Left ventricle myocardium inferior (tissue), 1 donor: ENCODE data around the gene REEP3. TPM values are rescaled to one million over a fixed set of nuclear protein-coding genes. Genes with fewer than 3 reads are reported as not detected.
A peak's percentile ranks its signal among the peaks of the same experiment; 100 is the strongest.
"Not testable (repeated sequence)": the region's sequence is repeated elsewhere in the genome, so short reads cannot be mapped to it uniquely, and the experiment has no call there.

Experiments
- DNase-seq: peaks from one replicate; pipeline ENCODE4 v3.0.0-alpha.2; 2020
- H3K27ac ChIP-seq: fragments of 200-600 bp; replicated peaks from 2 replicates; pipeline ENCODE4 v1.8.0; 2021
- H3K27me3 ChIP-seq: fragments of 200-600 bp; 2 replicates; pipeline ENCODE4 v1.8.0; 2021; ENCODE audit warnings: low read depth
- H3K36me3 ChIP-seq: fragments of 200-600 bp; 2 replicates; pipeline ENCODE4 v1.8.0; 2021
- H3K4me1 ChIP-seq: fragments of 200-600 bp; 2 replicates; pipeline ENCODE4 v1.8.0; 2021
- H3K4me3 ChIP-seq: fragments of 200-600 bp; 2 replicates; pipeline ENCODE4 v1.8.0; 2021; ENCODE audit warnings: mild to moderate bottlenecking, moderate library complexity
- H3K9me3 ChIP-seq: fragments of 200-600 bp; replicated peaks from 2 replicates; pipeline ENCODE4 v1.8.0; 2021
- CTCF ChIP-seq: fragments of 200-600 bp; IDR thresholded peaks from 2 replicates; pipeline ENCODE4 v1.8.0; 2021; ENCODE audit warnings: antibody characterized with exemption, mild to moderate bottlenecking, borderline replicate concordance
- intact Hi-C: fragments of 100-400 bp; cut with micrococcal nuclease; formaldehyde crosslinking; loops from one replicate; pipeline ENCODE4 v1.11.0; 2022
- total RNA-seq: library from RNA; stranded (reverse); fragmentation: NEBNext Ultra II Directional; extraction: Animal tissue kit (Norgen Biotek cat#: 25700); gene quantifications from one replicate; pipeline ENCODE4 v1.2.1, GENCODE V29; 2021
- donor health status: DM: no; HTN: yes; CAD: no; lungs with severe emphysema.

REEP3 gene
- total RNA-seq, 1 donor from 2014 or later: 18.2 TPM

- Histone ChIP-seq H3K27me3 (no peaks in the 10 kb centered on the region), H3K36me3 (no peaks in the 10 kb centered on the region), H3K4me3 (no peak overlapping the region), H3K4me1 (peaks cover 59% of the 10 kb centered on the region), H3K9me3 (no peaks in the 10 kb centered on the region), H3K27ac (peak overlapping the region; percentile 7)
- TF ChIP-seq CTCF: no peak
- intact Hi-C loops: no loop called here
- DNase-seq: no peak
Measured at GRCh38 chr10:63481815-63482421, 39.3 kb upstream of the REEP3 start.

GRCh38 chr10:63483983-63484382, 37.2 kb upstream of the REEP3 start:
- intact Hi-C loops: no loop called here
- peaks cover 80% of the 10 kb centered on the region for H3K4me1 ChIP-seq

DNA sequence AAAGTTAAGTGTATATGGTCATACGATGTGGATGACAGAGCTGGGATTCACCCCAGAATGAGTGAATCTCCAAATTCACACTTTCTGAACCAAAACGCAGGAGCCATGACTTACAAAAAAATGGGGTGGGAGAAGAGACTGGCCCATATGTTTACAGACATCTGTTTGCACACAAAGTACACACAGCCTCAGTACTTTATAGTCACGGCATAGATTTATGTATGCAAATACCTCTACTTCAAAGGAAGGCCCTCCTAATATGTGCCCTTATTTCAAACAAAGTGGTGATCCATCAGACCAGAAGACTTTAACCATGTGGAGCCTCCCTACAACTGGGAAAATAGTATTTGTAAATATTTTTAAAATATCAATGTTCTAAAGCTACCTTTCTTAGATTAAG, 33.2 kb upstream of the REEP3 start:
- H3K4me3 ChIP-seq: no peak overlapping the region
- H3K4me1 ChIP-seq: peaks cover 77% of the 10 kb centered on the region
- no peak overlapping the region for H3K27ac ChIP-seq
- intact Hi-C loops: no loop called here
- no peak for TF ChIP-seq CTCF
- no peaks in the 10 kb centered on the region for H3K36me3 ChIP-seq
- no peaks in the 10 kb centered on the region for H3K9me3 ChIP-seq
- H3K27me3 ChIP-seq: no peaks in the 10 kb centered on the region
- no peak for DNase-seq

More at GRCh38 chr10:63483983-63484382, 37.2 kb upstream of the REEP3 start:
- no peak for TF ChIP-seq CTCF
- no peaks in the 10 kb centered on the region for H3K27me3 ChIP-seq
- no peak for DNase-seq
- H3K36me3 ChIP-seq: no peaks in the 10 kb centered on the region
- no peaks in the 10 kb centered on the region for H3K9me3 ChIP-seq
- no peak overlapping the region for H3K4me3 ChIP-seq
- H3K27ac ChIP-seq: no peak overlapping the region

DNA sequence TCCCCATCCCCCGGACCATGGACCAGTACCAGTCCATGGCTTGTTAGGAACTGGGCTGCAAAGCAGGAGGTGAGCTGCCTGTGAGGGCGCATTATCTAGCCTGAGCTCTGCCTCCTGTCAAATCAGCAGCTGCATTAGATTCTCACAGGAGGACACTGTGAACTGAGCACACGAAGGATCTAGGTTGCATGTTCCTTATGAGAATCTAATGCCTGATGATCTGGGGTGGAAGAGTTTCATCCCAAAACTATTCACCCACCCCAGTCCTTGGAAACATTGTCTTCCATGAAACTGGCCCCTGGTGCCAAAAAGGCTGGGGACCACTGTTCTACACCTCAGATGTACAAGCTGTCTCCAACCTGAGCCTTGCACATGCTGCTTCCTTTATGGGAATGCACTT, 31.4 kb upstream of the REEP3 start:
- H3K4me1 ChIP-seq: peaks cover 66% of the 10 kb centered on the region
- no peak for TF ChIP-seq CTCF
- no peak for DNase-seq
- no peaks in the 10 kb centered on the region for H3K9me3 ChIP-seq
- H3K27ac ChIP-seq: no peak overlapping the region
- no peak overlapping the region for H3K4me3 ChIP-seq
- intact Hi-C loops: no loop called here
- H3K27me3 ChIP-seq: no peaks in the 10 kb centered on the region
- H3K36me3 ChIP-seq: no peaks in the 10 kb centered on the region

DNA sequence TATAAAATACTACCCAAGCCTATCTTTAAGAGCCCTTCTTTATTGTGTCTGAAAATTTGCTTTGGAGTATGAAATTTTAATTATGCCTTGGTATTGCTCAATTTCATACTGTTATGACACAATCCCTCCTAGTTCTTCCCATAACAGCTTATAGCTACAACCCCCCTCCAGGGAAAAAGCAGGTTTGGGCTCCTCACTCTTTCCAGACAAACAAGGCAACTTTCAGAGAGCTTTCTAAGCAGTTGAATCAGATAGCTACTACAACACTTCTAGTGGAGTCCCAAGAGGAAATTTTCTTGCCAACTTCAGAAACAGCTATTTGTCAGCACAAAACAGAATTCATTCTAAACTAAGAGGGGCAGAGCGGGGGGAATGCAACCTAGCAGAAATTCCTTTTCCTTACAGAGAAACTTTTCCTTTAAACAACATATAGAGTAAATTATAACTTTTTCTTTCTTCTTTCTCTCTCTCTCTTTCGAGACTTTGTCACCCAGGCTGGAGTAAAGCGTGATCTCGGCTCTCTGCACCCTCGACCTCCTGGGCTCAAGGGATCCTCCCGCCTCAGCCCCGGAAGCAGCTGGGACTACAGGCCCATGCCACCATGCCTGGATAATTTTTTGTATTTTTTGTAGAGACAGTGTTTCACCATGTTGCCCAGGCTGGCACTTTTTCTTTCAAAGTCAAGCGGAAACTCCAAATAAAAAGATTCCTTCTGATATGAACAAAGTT, 29.4 kb upstream of the REEP3 start:
- H3K4me1 ChIP-seq: peaks cover 47% of the 10 kb centered on the region
- H3K36me3 ChIP-seq: no peaks in the 10 kb centered on the region
- H3K9me3 ChIP-seq: no peaks in the 10 kb centered on the region
- H3K4me3 ChIP-seq: peak overlapping the region; percentile 29
- intact Hi-C loops: no loop called here
- peak overlapping the region; percentile 72 for H3K27ac ChIP-seq
- DNase-seq: no peak
- H3K27me3 ChIP-seq: no peaks in the 10 kb centered on the region
- no peak for TF ChIP-seq CTCF

DNA sequence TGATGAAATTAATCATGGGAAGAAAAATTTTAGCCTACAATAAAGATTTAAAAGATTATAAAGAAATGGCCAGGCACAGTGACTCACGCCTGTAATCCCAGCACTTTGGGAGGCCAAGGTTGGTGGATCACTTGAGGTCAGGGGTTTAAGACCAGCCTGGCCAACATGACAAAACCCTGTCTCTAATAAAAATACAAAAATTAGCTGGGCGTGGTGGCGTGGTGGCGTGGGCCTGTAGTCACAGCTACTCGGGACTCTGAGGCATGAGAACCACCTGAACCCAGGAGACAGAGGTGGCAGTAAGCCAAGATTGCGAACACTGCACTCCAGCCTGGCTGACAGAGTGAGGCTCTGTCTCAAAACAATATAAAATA, 28.9 kb upstream of the REEP3 start:
- H3K9me3 ChIP-seq, H3K27me3 ChIP-seq, intact Hi-C loops, DNase-seq, H3K36me3 ChIP-seq: not testable (repeated sequence)
- H3K27ac ChIP-seq: peak overlapping the region; percentile 72
- peak overlapping the region; percentile 29 for H3K4me3 ChIP-seq
- peaks cover 42% of the 10 kb centered on the region for H3K4me1 ChIP-seq
